Astrocyte (in vitro differentiated cells and primary cell): Measurements from ENCODE around the gene ISLR2. TPM values are rescaled to one million over a fixed set of nuclear protein-coding genes. Genes with fewer than 3 reads are reported as not detected.

Experiments
- DNase-seq: peaks from one replicate; pipeline ENCODE4 v3.0.0-alpha.2; 2010; ENCODE audit warnings: low read depth
- FAIRE-seq: peaks from 2 replicates; lab custom pipeline; 2011; peaks lifted over from hg19 to GRCh38; lab: Jason Lieb, UNC
- H2AFZ ChIP-seq: 2 replicates; pipeline ENCODE4 v1.6.0; 2012; ENCODE audit warnings: low read depth, low read length, inconsistent platforms
- H3K27ac ChIP-seq: 2 replicates; pipeline ENCODE4 v1.5.1; 2011; ENCODE audit warnings: low read depth, low read length, inconsistent platforms
- H3K27me3 ChIP-seq: 2 replicates; pipeline ENCODE4 v1.6.0; 2011; ENCODE audit warnings: low read length, inconsistent platforms; ENCODE audit not compliant: insufficient read depth
- H3K36me3 ChIP-seq: 2 replicates; pipeline ENCODE4 v1.5.1; 2011; ENCODE audit warnings: low read length, inconsistent platforms; ENCODE audit not compliant: insufficient read depth
- H3K4me1 ChIP-seq: 2 replicates; pipeline ENCODE4 v1.5.1; 2011; ENCODE audit warnings: low read length, inconsistent platforms; ENCODE audit not compliant: insufficient read depth
- H3K4me2 ChIP-seq: 2 replicates; pipeline ENCODE4 v1.6.0; 2012; ENCODE audit warnings: low read length, inconsistent platforms
- H3K4me3 ChIP-seq: 2 replicates; pipeline ENCODE4 v1.5.1; 2011; ENCODE audit warnings: low read depth, mild to moderate bottlenecking, low read length, inconsistent platforms; ENCODE audit not compliant: insufficient read depth
- H3K79me2 ChIP-seq: 2 replicates; pipeline ENCODE4 v1.6.0; 2012; ENCODE audit warnings: mild to moderate bottlenecking, low read length, inconsistent platforms; ENCODE audit not compliant: insufficient read depth
- H3K9ac ChIP-seq: 2 replicates; pipeline ENCODE4 v1.6.0; 2012; ENCODE audit warnings: mild to moderate bottlenecking, low read length, inconsistent platforms
- H3K9me3 ChIP-seq: 2 replicates; pipeline ENCODE4 v1.5.1; 2012; ENCODE audit warnings: low read depth, mild to moderate bottlenecking, low read length, inconsistent platforms; ENCODE audit not compliant: insufficient read depth
- H4K20me1 ChIP-seq: 2 replicates; pipeline ENCODE4 v1.6.0; 2012; ENCODE audit warnings: low read length, inconsistent platforms; ENCODE audit not compliant: insufficient read depth
- H3K27ac Mint-ChIP-seq: one replicate; pipeline ENCODE4 v1.8.0; 2021; ENCODE audit warnings: mild to moderate bottlenecking, mixed read lengths; ENCODE audit not compliant: unreplicated experiment
- H3K27me3 Mint-ChIP-seq: one replicate; pipeline ENCODE4 v1.8.0; 2021; ENCODE audit warnings: low read depth, mixed read lengths; ENCODE audit not compliant: unreplicated experiment
- H3K36me3 Mint-ChIP-seq: one replicate; pipeline ENCODE4 v1.8.0; 2021; ENCODE audit warnings: low read depth, mixed read lengths; ENCODE audit not compliant: unreplicated experiment
- H3K4me1 Mint-ChIP-seq: one replicate; pipeline ENCODE4 v1.8.0; 2021; ENCODE audit warnings: low read depth, mixed read lengths; ENCODE audit not compliant: unreplicated experiment
- H3K4me3 Mint-ChIP-seq: one replicate; pipeline ENCODE4 v1.8.0; 2021; ENCODE audit warnings: mild to moderate bottlenecking, moderate library complexity, mixed read lengths; ENCODE audit not compliant: unreplicated experiment
- H3K9me3 Mint-ChIP-seq: one replicate; pipeline ENCODE4 v1.8.0; 2021; ENCODE audit warnings: mild to moderate bottlenecking, mixed read lengths; ENCODE audit not compliant: unreplicated experiment
- CTCF ChIP-seq: IDR thresholded peaks from 2 replicates; pipeline ENCODE4 v1.5.1; 2011; ENCODE audit warnings: low read depth, mild to moderate bottlenecking, inconsistent platforms, low read length, moderate library complexity; ENCODE audit not compliant: insufficient read depth
- EZH2 ChIP-seq: IDR thresholded peaks from 2 replicates; pipeline ENCODE4 v1.6.1; 2012; ENCODE audit warnings: mild to moderate bottlenecking, low read length, inconsistent platforms; ENCODE audit not compliant: insufficient read depth
- total RNA-seq: library from RNA; stranded (reverse); gene quantifications from 2 replicates; pipeline ENCODE4 v1.2.1, GENCODE V29; 2021

ISLR2 gene
- total RNA-seq, 1 donor from 2014 or later, result 0.14 TPM

GRCh38 chr15:74174219-74174957, 44.0 kb downstream of the ISLR2 start:
- Histone ChIP-seq H3K79me2 (no peaks in the 10 kb centered on the region), H3K4me1 (peaks cover 51% of the 10 kb centered on the region), H3K27ac (no peak overlapping the region), H3K4me3 (no peak overlapping the region), H3K9ac (no peak overlapping the region), H3K9me3 (no peaks in the 10 kb centered on the region), H3K27me3 (no peaks in the 10 kb centered on the region), H4K20me1 (no peaks in the 10 kb centered on the region), H3K4me2 (peak overlapping the region; percentile 72), H3K36me3 (no peaks in the 10 kb centered on the region), H2AFZ (no peak overlapping the region)
- H3K36me3 Mint-ChIP-seq, result peaks cover 2% of the 10 kb centered on the region
- peaks cover 37% of the 10 kb centered on the region for H3K4me1 Mint-ChIP-seq
- FAIRE-seq, result no peak
- H3K27ac Mint-ChIP-seq, result no peak overlapping the region
- peaks cover 6% of the 10 kb centered on the region for H3K9me3 Mint-ChIP-seq
- DNase-seq, result no peak
- no peak for TF ChIP-seq EZH2
- TF ChIP-seq CTCF, result no peak
- peaks cover 24% of the 10 kb centered on the region for H3K27me3 Mint-ChIP-seq
- H3K4me3 Mint-ChIP-seq, result no peak overlapping the region

- Mint-ChIP-seq H3K4me1 (peaks cover 38% of the 10 kb centered on the region), H3K9me3 (peaks cover 6% of the 10 kb centered on the region), H3K27me3 (peaks cover 20% of the 10 kb centered on the region), H3K36me3 (peaks cover 2% of the 10 kb centered on the region), H3K27ac (no peak overlapping the region), H3K4me3 (no peak overlapping the region)
- Histone ChIP-seq H3K27ac (no peak overlapping the region), H3K36me3 (no peaks in the 10 kb centered on the region), H3K27me3 (no peaks in the 10 kb centered on the region), H3K4me1 (peaks cover 56% of the 10 kb centered on the region), H3K79me2 (no peaks in the 10 kb centered on the region), H3K9ac (no peak overlapping the region), H3K4me2 (no peak overlapping the region), H3K4me3 (no peak overlapping the region), H3K9me3 (no peaks in the 10 kb centered on the region), H2AFZ (no peak overlapping the region), H4K20me1 (no peaks in the 10 kb centered on the region)
- TF ChIP-seq EZH2, result no peak
- no peak for TF ChIP-seq CTCF
- FAIRE-seq (no peak), DNase-seq (no peak)
Measured at GRCh38 chr15:74174958-74175253, 44.5 kb downstream of the ISLR2 start.

- DNase-seq (no peak), FAIRE-seq (no peak)
- Histone ChIP-seq H2AFZ (no peak overlapping the region), H3K4me1 (peaks cover 63% of the 10 kb centered on the region), H3K36me3 (no peaks in the 10 kb centered on the region), H3K79me2 (no peaks in the 10 kb centered on the region), H4K20me1 (no peaks in the 10 kb centered on the region), H3K4me3 (no peak overlapping the region), H3K9me3 (no peaks in the 10 kb centered on the region), H3K4me2 (no peak overlapping the region), H3K27me3 (no peaks in the 10 kb centered on the region), H3K9ac (no peak overlapping the region), H3K27ac (no peak overlapping the region)
- no peak for TF ChIP-seq EZH2
- TF ChIP-seq CTCF, result no peak
- Mint-ChIP-seq H3K4me3 (no peak overlapping the region), H3K9me3 (peaks cover 6% of the 10 kb centered on the region), H3K36me3 (peaks cover 3% of the 10 kb centered on the region), H3K27me3 (peaks cover 15% of the 10 kb centered on the region), H3K4me1 (peaks cover 41% of the 10 kb centered on the region), H3K27ac (no peak overlapping the region)
Measured at GRCh38 chr15:74175271-74176191, 45.1 kb downstream of the ISLR2 start.
